Measurements from ENCODE around the gene CIAO3.

Gene CIAO3

GRCh38 chr16:680967-681745 is 59.6 kb downstream of the CIAO3 start:
- DNase-seq (ENCODE audit: insufficient read length, low spot score) (no peak), FAIRE-seq (no peak)

- DNase-seq (ENCODE audit: insufficient read length, low spot score) (no peak), FAIRE-seq (no peak)
Observed at GRCh38 chr16:680625-680945, 60.2 kb downstream of the CIAO3 start.

GRCh38 chr16:679814-680624 is 60.8 kb downstream of the CIAO3 start, which contains the start of gene STUB1:
Gene STUB1, plus strand, starts transcription at chr16:680410. Its CDS starts 116 bp downstream, at chr16:680526.
- DNase-seq (ENCODE audit: insufficient read length, low spot score) (peak; percentile 79), FAIRE-seq (peak; percentile 81)

Data from HTR-8/SVneo (cell line).